ENCODE data around the gene TMEM43. TPM values are rescaled to one million over a fixed set of nuclear protein-coding genes. Genes with fewer than 3 reads are reported as not detected.

TMEM43 gene
- total and polyA plus RNA-seq, 2 of the 13 experiments (the other 11 are each of a cell fraction or from before 2014, with no cell fraction given) = 48.9 to 50.5 TPM

- no peak overlapping the region for H3K27ac ChIP-seq (ENCODE audit: extremely low read length, insufficient read depth, low read length)
- CTCF ChIA-PET (ENCODE audit: low intra/inter-chr PET ratio, low total read pairs) = no interaction called here
- no peaks in the 10 kb centered on the region for H3K79me2 ChIP-seq (ENCODE audit: insufficient read depth, low read length)
- POLR2A ChIA-PET = no interaction called here
- no peaks in the 10 kb centered on the region for H3K27me3 ChIP-seq (ENCODE audit: control insufficient read depth in 1 of 2, insufficient read depth in 2 of 2, low read length in 2 of 2)
- intact Hi-C loops (cut with micrococcal nuclease; ENCODE audit: unreplicated experiment) (no loop called here), in situ Hi-C loops (cut with HindIII; ENCODE audit: extremely low pct_ligation_motif_present, low pct_unique_long_range_greater_than_20kb) (no loop called here)
- BruUV-seq (replicated peaks) = no TSS peak
- DNase-seq (ENCODE audit: low spot score) (no peak), ATAC-seq (no peak), FAIRE-seq (no peak)
- no peak overlapping the region for H3K4me3 ChIP-seq (replicated peaks in 1 of 3; ENCODE audit: insufficient read depth in 1 of 3, low read depth in 2 of 3, low read length in 3 of 3)
- no peak for TF ChIP-seq MTF1 (CRISPR knock-in tag; IDR thresholded peaks at IDR 0.05)
- no peak for TF ChIP-seq ZBTB49 (CRISPR knock-in tag; IDR thresholded peaks at IDR 0.05; ENCODE audit: borderline replicate concordance)
- TF ChIP-seq SP4 (CRISPR knock-in tag; IDR thresholded peaks at IDR 0.05) = no peak
- no peak for TF ChIP-seq ATF7-NPFF (CRISPR knock-in tag; IDR thresholded peaks at IDR 0.05; ENCODE audit: low read depth)
- H3K9ac ChIP-seq (ENCODE audit: insufficient read depth, low read depth, low read length) = no peak overlapping the region
- no peak overlapping the region for H3K4me2 ChIP-seq (ENCODE audit: low read depth, low read length)
- H3K9me3 ChIP-seq (ENCODE audit: low read length) = peaks cover 8% of the 10 kb centered on the region
- no peak overlapping the region for H2AFZ ChIP-seq (ENCODE audit: low read length)
- WGBS (ENCODE audit: low lambda C conversion rate) = 94% methylated on average over 14 of the region's 14 CpGs
- no peaks in the 10 kb centered on the region for H3K4me1 ChIP-seq (ENCODE audit: insufficient read depth, low read length)
- H4K20me1 ChIP-seq (ENCODE audit: insufficient read depth, low read length) = peaks cover 2% of the 10 kb centered on the region; the same call in 1 of the 2 replicates
- peaks cover 24 to 86% of the 10 kb centered on the region in 2 experiments for H3K36me3 ChIP-seq (replicated peaks in 1 of 2; ENCODE audit: control insufficient read depth in 1 of 2, insufficient read depth in 2 of 2, low read length in 2 of 2)
Observed at GRCh38 chr3:14158370-14158769, 33.5 kb downstream of the TMEM43 start.

GRCh38 chr3:14159426-14159825 is 34.6 kb downstream of the TMEM43 start:
- Histone ChIP-seq H4K20me1 (ENCODE audit: insufficient read depth, low read length) (peaks cover 2% of the 10 kb centered on the region; the same call in 1 of the 2 replicates), H2AFZ (ENCODE audit: low read length) (no peak overlapping the region), H3K4me2 (ENCODE audit: low read depth, low read length) (no peak overlapping the region), H3K4me1 (ENCODE audit: insufficient read depth, low read length) (no peaks in the 10 kb centered on the region), H3K79me2 (ENCODE audit: insufficient read depth, low read length) (no peaks in the 10 kb centered on the region), H3K9me3 (ENCODE audit: low read length) (peaks cover 8% of the 10 kb centered on the region), H3K27me3 (ENCODE audit: control insufficient read depth in 1 of 2, insufficient read depth in 2 of 2, low read length in 2 of 2) (no peaks in the 10 kb centered on the region), H3K36me3 (replicated peaks in 1 of 2; ENCODE audit: control insufficient read depth in 1 of 2, insufficient read depth in 2 of 2, low read length in 2 of 2) (peaks cover 24 to 89% of the 10 kb centered on the region in 2 experiments), H3K9ac (ENCODE audit: insufficient read depth, low read depth, low read length) (no peak overlapping the region), H3K4me3 (replicated peaks in 1 of 3; ENCODE audit: insufficient read depth in 1 of 3, low read depth in 2 of 3, low read length in 3 of 3) (no peak overlapping the region), H3K27ac (ENCODE audit: extremely low read length, insufficient read depth, low read length) (no peak overlapping the region)
- no peak for TF ChIP-seq ZNF589 (CRISPR knock-in tag; conservative IDR thresholded peaks at IDR 0.05)
- no peak for TF ChIP-seq RXRA (CRISPR knock-in tag; IDR thresholded peaks at IDR 0.05)
- TF ChIP-seq KLF12 (CRISPR knock-in tag; IDR thresholded peaks at IDR 0.05; ENCODE audit: borderline replicate concordance) = no peak
- BruUV-seq (replicated peaks) = no TSS peak
- POLR2A ChIA-PET = no interaction called here
- DNase-seq (ENCODE audit: low spot score) (no peak), ATAC-seq (no peak), FAIRE-seq (no peak)
- intact Hi-C loops (cut with micrococcal nuclease; ENCODE audit: unreplicated experiment) (no loop called here), in situ Hi-C loops (cut with HindIII; ENCODE audit: extremely low pct_ligation_motif_present, low pct_unique_long_range_greater_than_20kb) (no loop called here)
- CTCF ChIA-PET (ENCODE audit: low intra/inter-chr PET ratio, low total read pairs) = no interaction called here
- 98% methylated on average over 8 of the region's 8 CpGs for WGBS (ENCODE audit: low lambda C conversion rate)
